ENCODE data around the gene TIAM1.

GRCh38 chr21:31316488-31317169, 27.4 kb downstream of the TIAM1 start:
- TF ChIP-seq CTCF (IDR thresholded peaks at IDR 0.05) (no peak), POLR2A (IDR thresholded peaks at IDR 0.05) (no peak)

All from stomach (tissue), 4 donors.